CD14-positive monocyte (primary cell): Measurements from ENCODE around the gene ANKRD17. TPM values are rescaled to one million over a fixed set of nuclear protein-coding genes. Genes with fewer than 3 reads are reported as not detected.
"Not testable (repeated sequence)": the region's sequence is repeated elsewhere in the genome, so short reads cannot be mapped to it uniquely, and the experiment has no call there.

Source experiments
- DNase-seq, 3 donors: peaks; one replicate each; pipeline ENCODE4 v3.0.0-alpha.2; 2011 to 2022
- H2AFZ ChIP-seq: 2 replicates; pipeline ENCODE4 v1.6.0; 2012; ENCODE audit warnings: mild to moderate bottlenecking, low read depth, low read length, inconsistent platforms; ENCODE audit not compliant: insufficient read depth, poor library complexity, severe bottlenecking
- H3K27ac ChIP-seq, 2 donors: 1 replicate in 1 of 2; 2 replicates in 1 of 2; pipeline ENCODE4 v1.5.1; 2012 to 2013; ENCODE audit warnings: low read length in 2 of 2, control low read depth in 1 of 2, inconsistent platforms in 1 of 2, low read depth in 1 of 2, mild to moderate bottlenecking in 1 of 2
- H3K27me3 ChIP-seq, 2 donors: one replicate each; pipeline versions ENCODE4 v1.6.0 to v1.6.1; 2011 to 2013; ENCODE audit warnings: low read length in 2 of 2; ENCODE audit not compliant: control insufficient read depth in 2 of 2, insufficient read depth in 2 of 2
- H3K36me3 ChIP-seq, 2 donors: replicated peaks in 1 of 2; 1 replicate in 1 of 2; 2 replicates in 1 of 2; pipeline versions ENCODE4 v1.5.1 to v1.6.1; 2012 to 2013; ENCODE audit warnings: low read length in 2 of 2, control low read depth in 1 of 2, inconsistent platforms in 1 of 2, mild to moderate bottlenecking in 1 of 2; ENCODE audit not compliant: insufficient read depth in 2 of 2, control insufficient read depth in 1 of 2
- H3K4me1 ChIP-seq, 2 donors: 1 replicate in 1 of 2; 2 replicates in 1 of 2; pipeline versions ENCODE4 v1.5.1 to v1.6.1; 2012 to 2013; ENCODE audit warnings: low read length in 2 of 2, control low read depth in 1 of 2, inconsistent platforms in 1 of 2, mild to moderate bottlenecking in 1 of 2, moderate library complexity in 1 of 2; ENCODE audit not compliant: insufficient read depth in 2 of 2, control insufficient read depth in 1 of 2
- H3K4me2 ChIP-seq: replicated peaks from 2 replicates; pipeline ENCODE3; 2012; ENCODE audit warnings: low read length, moderate library complexity, mild to moderate bottlenecking; ENCODE audit not compliant: poor library complexity, severe bottlenecking; ENCODE audit errors: extremely low read depth
- H3K4me3 ChIP-seq, 3 experiments: fragments of 200-600 bp in 1 of 3; sonication (generic) in 1 of 3; replicated peaks in 1 of 3; 1 replicate in 2 of 3; 2 replicates in 1 of 3; pipeline ENCODE4 v1.5.1; 2011 to 2013; ENCODE audit warnings: low read length in 3 of 3, mild to moderate bottlenecking in 3 of 3, control low read depth in 2 of 3, low read depth in 2 of 3, inconsistent platforms in 1 of 3, moderate library complexity in 1 of 3
- H3K79me2 ChIP-seq: 2 replicates; pipeline ENCODE4 v1.6.0; 2012; ENCODE audit warnings: mild to moderate bottlenecking, control low read depth, inconsistent platforms, low read length, moderate library complexity; ENCODE audit not compliant: insufficient read depth
- H3K9ac ChIP-seq: 2 replicates; pipeline ENCODE4 v1.6.0; 2017; ENCODE audit warnings: low read length, mild to moderate bottlenecking; ENCODE audit not compliant: insufficient read depth, poor library complexity, severe bottlenecking
- H3K9me3 ChIP-seq, 2 donors: replicated peaks in 1 of 2; 1 replicate in 1 of 2; 2 replicates in 1 of 2; pipeline versions ENCODE4 v1.5.1 to v1.6.1; 2012 to 2013; ENCODE audit warnings: low read length in 2 of 2, control low read depth in 1 of 2; ENCODE audit not compliant: control insufficient read depth in 1 of 2, insufficient read depth in 1 of 2
- H4K20me1 ChIP-seq: 2 replicates; pipeline ENCODE4 v1.6.0; 2012; ENCODE audit warnings: mild to moderate bottlenecking, low read length, control low read depth, moderate library complexity; ENCODE audit not compliant: insufficient read depth
- H3K27ac Mint-ChIP-seq, 7 donors: one replicate each; pipeline ENCODE4 v1.8.0; 2020; ENCODE audit warnings: mild to moderate bottlenecking in 7 of 7, mixed read lengths in 7 of 7, moderate library complexity in 6 of 7, inconsistent platforms in 2 of 7
- H3K27me3 Mint-ChIP-seq, 3 donors: one replicate each; pipeline ENCODE4 v1.8.0; 2021 to 2022; ENCODE audit warnings: low read depth in 3 of 3, mild to moderate bottlenecking in 3 of 3, mixed read lengths in 3 of 3, moderate library complexity in 3 of 3, inconsistent platforms in 1 of 3
- H3K36me3 Mint-ChIP-seq, 2 donors: one replicate each; pipeline ENCODE4 v1.8.0; 2020; ENCODE audit warnings: mixed read lengths in 2 of 2, inconsistent platforms in 1 of 2, mild to moderate bottlenecking in 1 of 2
- H3K4me1 Mint-ChIP-seq: one replicate; pipeline ENCODE4 v1.8.0; 2020; ENCODE audit warnings: mild to moderate bottlenecking, mixed read lengths
- H3K4me3 Mint-ChIP-seq, 2 donors: one replicate each; pipeline ENCODE4 v1.8.0; 2020; ENCODE audit warnings: mild to moderate bottlenecking in 2 of 2, mixed read lengths in 2 of 2, moderate library complexity in 1 of 2
- H3K9me3 Mint-ChIP-seq, 7 donors: one replicate each; pipeline ENCODE4 v1.8.0; 2020 to 2022; ENCODE audit warnings: mixed read lengths in 7 of 7, mild to moderate bottlenecking in 6 of 7, moderate library complexity in 6 of 7, inconsistent platforms in 2 of 7
- CTCF ChIP-seq: fragments of 200-600 bp; IDR thresholded peaks from one replicate; pipeline ENCODE4 v1.8.0; 2022; ENCODE audit warnings: antibody characterized with exemption, mild to moderate bottlenecking
- WGBS: methylation state at CpG from one replicate; pipeline ENCODE4 v1.1.5; 2013; ENCODE audit warnings: missing lambda C conversion rate; ENCODE audit not compliant: insufficient coverage; 5-methylcytosine and 5-hydroxymethylcytosine counted together
- intact Hi-C, 2 donors: fragments of 100-400 bp; cut with micrococcal nuclease; formaldehyde crosslinking; loops; one replicate each; pipeline versions ENCODE4 v1.15.0 to v1.15.1; 2023
- polyA plus RNA-seq, 3 donors: library from polyadenylated mRNA; depleted of rRNA in 1 of 3; unstranded in 2 of 3; stranded (reverse) in 1 of 3; fragments of 300-500 nt in 2 of 3; fragments of >200 nt in 1 of 3; fragmentation: Illumina TruSeq in 2 of 3; gene quantifications; 1 replicate in 2 of 3; 2 replicates in 1 of 3; pipeline ENCODE4 v1.2.3, GENCODE V29; 2012 to 2021

The ANKRD17 gene
- polyA plus RNA-seq, 3 donors: 5.3 to 18.9 (median 9.0) TPM

- Histone ChIP-seq H3K27ac (no peak overlapping the region), H3K9ac (no peak overlapping the region), H3K27me3 (no peaks in the 10 kb centered on the region), H3K4me3 (no peak overlapping the region), H3K9me3 (peaks cover 0 to 13% of the 10 kb centered on the region in 2 donors), H3K36me3 (peaks cover 0 to 9% of the 10 kb centered on the region in 2 donors), H3K4me2 (no peak overlapping the region), H3K4me1 (no peaks in the 10 kb centered on the region), H4K20me1 (peaks cover 61% of the 10 kb centered on the region), H3K79me2 (peaks cover 100% of the 10 kb centered on the region), H2AFZ (no peak overlapping the region)
- no peak overlapping the region for H3K4me3 Mint-ChIP-seq
- intact Hi-C loops: no loop called here
- no peaks in the 10 kb centered on the region for H3K27me3 Mint-ChIP-seq
- peaks cover 5% of the 10 kb centered on the region for H3K4me1 Mint-ChIP-seq
- H3K36me3 Mint-ChIP-seq: peaks cover 7 to 10% of the 10 kb centered on the region in 2 donors
- peaks cover 2 to 14% (median 7%) of the 10 kb centered on the region in 7 donors for H3K9me3 Mint-ChIP-seq
- TF ChIP-seq CTCF: no peak
- no peak for DNase-seq
- H3K27ac Mint-ChIP-seq: no peak overlapping the region
Measured at GRCh38 chr4:73205482-73205881, 53.1 kb downstream of the ANKRD17 start.

GRCh38 chr4:73203976-73204375, 54.6 kb downstream of the ANKRD17 start:
- H3K36me3 ChIP-seq, H3K4me3 ChIP-seq, H3K27ac ChIP-seq, H3K27me3 ChIP-seq, H3K27me3 Mint-ChIP-seq, H3K4me1 Mint-ChIP-seq, DNase-seq, intact Hi-C loops, H3K4me2 ChIP-seq, H3K9ac ChIP-seq, H3K4me1 ChIP-seq, H3K4me3 Mint-ChIP-seq, H2AFZ ChIP-seq, H3K27ac Mint-ChIP-seq: not testable (repeated sequence)
- WGBS: 100% methylated on average over 4 of the region's 18 CpGs
- Histone ChIP-seq H3K79me2 (peaks cover 99% of the 10 kb centered on the region), H4K20me1 (peaks cover 64% of the 10 kb centered on the region), H3K9me3 (peaks cover 0 to 13% of the 10 kb centered on the region in 2 donors)
- peaks cover 2 to 11% (median 7%) of the 10 kb centered on the region in 7 donors for H3K9me3 Mint-ChIP-seq
- peaks cover 10 to 13% of the 10 kb centered on the region in 2 donors for H3K36me3 Mint-ChIP-seq
